GM19463 (cell line): ENCODE data around the gene FRMD5.

Source experiments
- ATAC-seq: cut with Tn5 transposase; IDR thresholded peaks from one replicate; pipeline ENCODE4 v1.9.1; 2021; ENCODE audit warnings: mild to moderate bottlenecking, moderate library complexity; ENCODE audit not compliant: unreplicated experiment

The FRMD5 gene

GRCh38 chr15:44097552-44097951 is 97.5 kb downstream of the FRMD5 start:
- no peak for ATAC-seq

- no peak for ATAC-seq
Observed at GRCh38 chr15:44096596-44096995, 98.5 kb downstream of the FRMD5 start.

- ATAC-seq, result no peak
Observed at GRCh38 chr15:44094781-44095180, 100.3 kb downstream of the FRMD5 start.

- no peak for ATAC-seq
Observed at GRCh38 chr15:44093836-44094235, 101.2 kb downstream of the FRMD5 start.

- no peak for ATAC-seq
Observed at GRCh38 chr15:44092221-44092620, 102.8 kb downstream of the FRMD5 start.

GRCh38 chr15:44087578-44088465 is 107.2 kb downstream of the FRMD5 start:
- ATAC-seq, result no peak

GRCh38 chr15:44084770-44085169 is 110.3 kb downstream of the FRMD5 start:
- no peak for ATAC-seq

GRCh38 chr15:44084171-44084570 is 110.9 kb downstream of the FRMD5 start:
- ATAC-seq, result no peak

GRCh38 chr15:44082558-44083157 is 112.4 kb downstream of the FRMD5 start:
- no peak for ATAC-seq

- ATAC-seq, result no peak
Observed at GRCh38 chr15:44081026-44082013, 113.8 kb downstream of the FRMD5 start.

- no peak for ATAC-seq
Observed at GRCh38 chr15:44075535-44075934, 119.5 kb downstream of the FRMD5 start.

- no peak for ATAC-seq
Observed at GRCh38 chr15:44069489-44069888, 125.6 kb downstream of the FRMD5 start.

GRCh38 chr15:44068347-44068746 is 126.7 kb downstream of the FRMD5 start:
- ATAC-seq, result no peak

GRCh38 chr15:44066211-44066827 is 128.8 kb downstream of the FRMD5 start:
- no peak for ATAC-seq

GRCh38 chr15:44064706-44065105 is 130.4 kb downstream of the FRMD5 start:
- ATAC-seq, result no peak

- ATAC-seq, result no peak
Observed at GRCh38 chr15:44058126-44058525, 136.9 kb downstream of the FRMD5 start.

GRCh38 chr15:44045661-44046060 is 149.4 kb downstream of the FRMD5 start:
- no peak for ATAC-seq

- no peak for ATAC-seq
Observed at GRCh38 chr15:44045217-44045616, 149.9 kb downstream of the FRMD5 start.

- ATAC-seq, result no peak
Observed at GRCh38 chr15:44038755-44039191, 156.3 kb downstream of the FRMD5 start.

- no peak for ATAC-seq
Observed at GRCh38 chr15:44035781-44036699, 159.0 kb downstream of the FRMD5 start.
